Fibroblast of lung (primary cell): ENCODE data around the gene ZNF277. TPM values are rescaled to one million over a fixed set of nuclear protein-coding genes. Genes with fewer than 3 reads are reported as not detected.

ENCODE experiments used
- DNase-seq, 2 donors: peaks; one replicate each; pipeline versions ENCODE4 v3.0.0 to v3.0.0-alpha.2; 2010; ENCODE audit warnings: low read depth in 2 of 2
- H2AFZ ChIP-seq: 2 replicates; pipeline ENCODE4 v1.5.1; 2012; ENCODE audit warnings: low read length, control low read depth, inconsistent platforms
- H3K27ac ChIP-seq: 2 replicates; pipeline ENCODE4 v1.5.1; 2011; ENCODE audit warnings: low read length, control low read depth; ENCODE audit not compliant: insufficient read depth
- H3K27me3 ChIP-seq: 2 replicates; pipeline ENCODE4 v1.5.1; 2011; ENCODE audit warnings: mild to moderate bottlenecking, low read length; ENCODE audit not compliant: control insufficient read depth, insufficient read depth
- H3K36me3 ChIP-seq: 2 replicates; pipeline ENCODE4 v1.5.1; 2011; ENCODE audit warnings: low read length; ENCODE audit not compliant: control insufficient read depth, insufficient read depth
- H3K4me1 ChIP-seq: 2 replicates; pipeline ENCODE4 v1.5.1; 2011; ENCODE audit warnings: low read length; ENCODE audit not compliant: control insufficient read depth, insufficient read depth; ENCODE audit errors: extremely low read depth
- H3K4me2 ChIP-seq: 2 replicates; pipeline ENCODE4 v1.5.1; 2011; ENCODE audit warnings: low read length, control low read depth; ENCODE audit not compliant: insufficient read depth; ENCODE audit errors: extremely low read depth
- H3K4me3 ChIP-seq, 4 experiments: fragments of 200-600 bp in 1 of 4; sonication (generic) in 1 of 4; replicated peaks in 1 of 4; 2 replicates each; pipeline ENCODE4 v1.5.1; 2011 to 2016; ENCODE audit warnings: low read length in 4 of 4, low read depth in 3 of 4, mild to moderate bottlenecking in 3 of 4, control low read depth in 2 of 4, inconsistent platforms in 1 of 4, mixed read lengths in 1 of 4; ENCODE audit not compliant: insufficient read depth in 1 of 4; ENCODE audit errors: control extremely low read depth in 1 of 4
- H3K79me2 ChIP-seq: 2 replicates; pipeline ENCODE4 v1.5.1; 2012; ENCODE audit warnings: mild to moderate bottlenecking, low read length, inconsistent platforms; ENCODE audit not compliant: control insufficient read depth, insufficient read depth
- H3K9ac ChIP-seq: 2 replicates; pipeline ENCODE4 v1.5.1; 2011; ENCODE audit warnings: mild to moderate bottlenecking, low read length, control low read depth; ENCODE audit not compliant: insufficient read depth
- H3K9me3 ChIP-seq: 2 replicates; pipeline ENCODE4 v1.5.1; 2012; ENCODE audit warnings: low read depth, low read length; ENCODE audit not compliant: control insufficient read depth, insufficient read depth
- H4K20me1 ChIP-seq: 2 replicates; pipeline ENCODE4 v1.5.1; 2011; ENCODE audit warnings: low read length; ENCODE audit not compliant: control insufficient read depth, insufficient read depth; ENCODE audit errors: extremely low read depth
- EZH2 ChIP-seq: IDR thresholded peaks from 2 replicates; pipeline ENCODE4 v1.5.1; 2012; ENCODE audit warnings: low read length, control low read depth, mild to moderate bottlenecking; ENCODE audit errors: missing control alignments
- polyA plus RNA-seq, 2 donors: library from polyadenylated mRNA; depleted of rRNA in 1 of 2; stranded (reverse) in 1 of 2; unstranded in 1 of 2; fragments of >200 nt; gene quantifications; 2 replicates each; pipeline ENCODE4 v1.2.1, GENCODE V29; 2011 to 2012; ENCODE audit warnings: missing spikeins in 1 of 2
- total RNA-seq: library from RNA; depleted of rRNA; stranded (reverse); fragments of >200 nt; gene quantifications from 2 replicates; pipeline ENCODE4 v1.2.1, GENCODE V29; 2014
- TF ChIP-seq, protein P1 (sequence below), 2 donors: IDR thresholded peaks in 1 of 2; conservative IDR thresholded peaks in 1 of 2; 1 replicate in 1 of 2; 2 replicates in 1 of 2; pipeline ENCODE4 v1.5.1; 2011 to 2012; ENCODE audit warnings: low read length in 2 of 2, control low read depth in 1 of 2, inconsistent platforms in 1 of 2, low read depth in 1 of 2, mild to moderate bottlenecking in 1 of 2

ZNF277 gene
- total and polyA plus RNA-seq, 2 donors (not counting 1 experiment from before 2014, with no cell fraction given), result 23.1 to 66.6 TPM

DNA sequence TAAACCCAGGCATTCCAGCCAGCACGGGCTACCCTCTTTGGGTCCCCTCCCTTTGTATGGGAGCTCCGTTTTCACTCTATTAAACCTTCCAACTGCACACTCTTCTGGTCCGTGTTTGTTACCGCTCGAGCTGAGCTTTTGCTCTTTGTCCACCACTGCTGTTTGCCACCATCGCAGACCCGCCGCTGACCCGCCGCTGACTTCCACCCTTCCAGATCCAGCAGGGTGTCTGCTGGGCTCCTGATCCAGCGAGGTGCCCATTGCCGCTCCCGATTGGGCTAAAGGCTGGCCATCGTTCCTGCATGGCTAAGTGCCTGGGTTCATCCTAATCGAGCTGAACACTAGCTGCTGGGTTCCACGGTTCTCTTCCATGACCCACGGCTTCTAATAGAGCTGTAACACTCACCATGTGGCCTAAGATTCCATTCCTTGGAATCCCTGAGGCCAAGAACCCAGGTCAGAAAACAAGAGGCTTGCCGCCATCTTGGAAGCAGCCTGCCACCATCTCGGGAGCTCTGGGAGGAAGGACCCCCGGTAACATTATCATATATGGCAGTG is 14.5 kb downstream of the ZNF277 start:
- no peak overlapping the region for H3K4me2 ChIP-seq

DNA sequence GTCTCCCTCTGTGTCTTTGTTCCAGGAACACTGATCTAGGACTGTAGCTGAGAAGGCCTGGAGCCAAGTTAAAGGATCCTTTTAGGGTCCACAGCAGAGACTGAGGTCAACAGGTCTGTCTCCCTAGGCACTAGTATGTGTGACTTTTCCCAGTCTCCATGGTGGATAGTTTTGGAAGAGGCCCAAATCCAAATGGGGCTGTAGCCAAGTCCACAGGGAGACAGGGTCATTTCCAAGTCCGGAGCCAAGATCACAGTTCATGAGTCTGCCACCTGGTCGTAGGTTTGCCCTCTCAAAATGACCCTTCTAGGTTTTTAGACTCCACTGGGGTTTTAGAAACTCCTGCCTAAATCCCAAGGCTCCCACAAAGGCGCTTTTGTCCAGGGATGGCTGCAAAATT is 16.8 kb downstream of the ZNF277 start:
- no peaks in the 10 kb centered on the region for H4K20me1 ChIP-seq
- no peak overlapping the region for H3K4me3 ChIP-seq
- DNase-seq, result no peak
- no peaks in the 10 kb centered on the region for H3K27me3 ChIP-seq
- no peaks in the 10 kb centered on the region for H3K79me2 ChIP-seq
- H3K27ac ChIP-seq, result no peak overlapping the region
- H3K9me3 ChIP-seq, result no peaks in the 10 kb centered on the region
- H3K9ac ChIP-seq, result no peak overlapping the region
- TF ChIP-seq EZH2, result no peak
- TF ChIP-seq, protein P1, sequence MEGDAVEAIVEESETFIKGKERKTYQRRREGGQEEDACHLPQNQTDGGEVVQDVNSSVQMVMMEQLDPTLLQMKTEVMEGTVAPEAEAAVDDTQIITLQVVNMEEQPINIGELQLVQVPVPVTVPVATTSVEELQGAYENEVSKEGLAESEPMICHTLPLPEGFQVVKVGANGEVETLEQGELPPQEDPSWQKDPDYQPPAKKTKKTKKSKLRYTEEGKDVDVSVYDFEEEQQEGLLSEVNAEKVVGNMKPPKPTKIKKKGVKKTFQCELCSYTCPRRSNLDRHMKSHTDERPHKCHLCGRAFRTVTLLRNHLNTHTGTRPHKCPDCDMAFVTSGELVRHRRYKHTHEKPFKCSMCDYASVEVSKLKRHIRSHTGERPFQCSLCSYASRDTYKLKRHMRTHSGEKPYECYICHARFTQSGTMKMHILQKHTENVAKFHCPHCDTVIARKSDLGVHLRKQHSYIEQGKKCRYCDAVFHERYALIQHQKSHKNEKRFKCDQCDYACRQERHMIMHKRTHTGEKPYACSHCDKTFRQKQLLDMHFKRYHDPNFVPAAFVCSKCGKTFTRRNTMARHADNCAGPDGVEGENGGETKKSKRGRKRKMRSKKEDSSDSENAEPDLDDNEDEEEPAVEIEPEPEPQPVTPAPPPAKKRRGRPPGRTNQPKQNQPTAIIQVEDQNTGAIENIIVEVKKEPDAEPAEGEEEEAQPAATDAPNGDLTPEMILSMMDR (conservative IDR thresholded peaks at IDR 0.05 in 1 of 2, IDR thresholded peaks at IDR 0.05 in 1 of 2; ENCODE audit: low read depth in 1 of 2, low read length in 2 of 2), result no peak
- no peak overlapping the region for H2AFZ ChIP-seq
- H3K4me2 ChIP-seq, result no peak overlapping the region
- no peaks in the 10 kb centered on the region for H3K4me1 ChIP-seq
- H3K36me3 ChIP-seq, result no peaks in the 10 kb centered on the region

More for the DNA sequence above, 14.5 kb downstream of the ZNF277 start:
- no peak overlapping the region for H3K4me3 ChIP-seq
- H2AFZ ChIP-seq, result no peak overlapping the region
- H3K27me3 ChIP-seq, result no peaks in the 10 kb centered on the region
- no peaks in the 10 kb centered on the region for H3K79me2 ChIP-seq
- no peaks in the 10 kb centered on the region for H3K4me1 ChIP-seq
- no peaks in the 10 kb centered on the region for H3K9me3 ChIP-seq
- no peaks in the 10 kb centered on the region for H4K20me1 ChIP-seq
- no peak overlapping the region for H3K27ac ChIP-seq
- no peak overlapping the region for H3K9ac ChIP-seq
- no peak for DNase-seq
- H3K36me3 ChIP-seq, result no peaks in the 10 kb centered on the region
- TF ChIP-seq, protein P1 (conservative IDR thresholded peaks at IDR 0.05 in 1 of 2, IDR thresholded peaks at IDR 0.05 in 1 of 2; ENCODE audit: low read depth in 1 of 2, low read length in 2 of 2), result no peak
- TF ChIP-seq EZH2, result no peak

DNA sequence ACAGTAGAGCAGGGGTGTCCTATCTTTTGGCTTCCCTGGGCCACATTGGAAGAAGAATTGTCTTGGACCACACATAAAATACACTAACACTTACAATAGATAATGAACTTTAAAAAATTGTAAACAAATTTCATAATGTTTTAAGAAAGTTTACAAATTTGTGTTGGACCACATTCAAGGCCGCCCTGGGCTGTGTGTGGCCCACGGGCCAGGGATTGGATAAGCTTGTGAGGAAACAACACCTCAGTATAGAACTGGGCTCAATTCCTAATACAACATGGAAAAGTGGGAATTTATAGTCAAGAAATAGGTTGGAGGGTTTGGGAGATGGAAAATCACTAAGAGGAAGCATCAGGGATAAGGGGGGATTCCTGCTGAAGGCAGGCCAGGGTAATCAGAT is 17.7 kb downstream of the ZNF277 start:
- H3K4me1 ChIP-seq, result no peaks in the 10 kb centered on the region
- DNase-seq, result no peak
- no peaks in the 10 kb centered on the region for H3K79me2 ChIP-seq
- H3K27me3 ChIP-seq, result no peaks in the 10 kb centered on the region
- no peak overlapping the region for H3K9ac ChIP-seq
- no peak overlapping the region for H2AFZ ChIP-seq
- no peak overlapping the region for H3K4me2 ChIP-seq
- H3K9me3 ChIP-seq, result no peaks in the 10 kb centered on the region
- H4K20me1 ChIP-seq, result no peaks in the 10 kb centered on the region
- TF ChIP-seq, protein P1 (conservative IDR thresholded peaks at IDR 0.05 in 1 of 2, IDR thresholded peaks at IDR 0.05 in 1 of 2; ENCODE audit: low read depth in 1 of 2, low read length in 2 of 2), result no peak
- TF ChIP-seq EZH2, result no peak
- no peak overlapping the region for H3K4me3 ChIP-seq
- no peak overlapping the region for H3K27ac ChIP-seq
- H3K36me3 ChIP-seq, result no peaks in the 10 kb centered on the region
